ENCODE measurements around the gene RAB37. TPM values are rescaled to one million over a fixed set of nuclear protein-coding genes. Genes with fewer than 3 reads are reported as not detected.

Gene RAB37
- total and polyA plus RNA-seq, 9 of the 15 experiments (the other 6 are each of a cell fraction or from before 2014, with no cell fraction given), result 0.03 to 0.27 (median 0.11) TPM; not detected in 4

- TF ChIP-seq MAFK (IDR thresholded peaks at IDR 0.05; ENCODE audit: low read length) (no peak), TCFL5 (CRISPR knock-in tag; conservative IDR thresholded peaks at IDR 0.05) (no peak), DNMT1 (IDR thresholded peaks at IDR 0.05) (no peak), ZNF324 (CRISPR knock-in tag; IDR thresholded peaks at IDR 0.05) (no peak), NELFE (IDR thresholded peaks at IDR 0.05; ENCODE audit: insufficient read depth, insufficient read length) (no peak), BMI1 (IDR thresholded peaks at IDR 0.05; ENCODE audit: low read length) (no peak), HMGXB4 (CRISPR knock-in tag; IDR thresholded peaks at IDR 0.05) (no peak), ASH1L (IDR thresholded peaks at IDR 0.05; ENCODE audit: borderline replicate concordance, low read depth, partially characterized antibody) (no peak), ZNF143 (CRISPR knock-in tag; IDR thresholded peaks at IDR 0.05) (no peak), RBM14 (IDR thresholded peaks at IDR 0.05; ENCODE audit: borderline replicate concordance, insufficient read depth, low read depth, low read length) (no peak), PHB2 (IDR thresholded peaks at IDR 0.05; ENCODE audit: low read depth) (no peak), RAD21 (CRISPR knock-in tag; conservative IDR thresholded peaks at IDR 0.05 in 1 of 2, IDR thresholded peaks at IDR 0.05 in 1 of 2) (peak; percentile 96 to 100)
- TF ChIP-seq, protein P1, sequence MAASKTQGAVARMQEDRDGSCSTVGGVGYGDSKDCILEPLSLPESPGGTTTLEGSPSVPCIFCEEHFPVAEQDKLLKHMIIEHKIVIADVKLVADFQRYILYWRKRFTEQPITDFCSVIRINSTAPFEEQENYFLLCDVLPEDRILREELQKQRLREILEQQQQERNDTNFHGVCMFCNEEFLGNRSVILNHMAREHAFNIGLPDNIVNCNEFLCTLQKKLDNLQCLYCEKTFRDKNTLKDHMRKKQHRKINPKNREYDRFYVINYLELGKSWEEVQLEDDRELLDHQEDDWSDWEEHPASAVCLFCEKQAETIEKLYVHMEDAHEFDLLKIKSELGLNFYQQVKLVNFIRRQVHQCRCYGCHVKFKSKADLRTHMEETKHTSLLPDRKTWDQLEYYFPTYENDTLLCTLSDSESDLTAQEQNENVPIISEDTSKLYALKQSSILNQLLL (CRISPR knock-in tag; IDR thresholded peaks at IDR 0.05; ENCODE audit: borderline replicate concordance), result no peak
- TF ChIP-seq, protein P2, sequence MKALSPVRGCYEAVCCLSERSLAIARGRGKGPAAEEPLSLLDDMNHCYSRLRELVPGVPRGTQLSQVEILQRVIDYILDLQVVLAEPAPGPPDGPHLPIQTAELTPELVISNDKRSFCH (CRISPR knock-in tag; IDR thresholded peaks at IDR 0.05), result no peak
- TF ChIP-seq, protein P2 (tag; IDR thresholded peaks at IDR 0.05), result no peak
- TF ChIP-seq, protein P3, sequence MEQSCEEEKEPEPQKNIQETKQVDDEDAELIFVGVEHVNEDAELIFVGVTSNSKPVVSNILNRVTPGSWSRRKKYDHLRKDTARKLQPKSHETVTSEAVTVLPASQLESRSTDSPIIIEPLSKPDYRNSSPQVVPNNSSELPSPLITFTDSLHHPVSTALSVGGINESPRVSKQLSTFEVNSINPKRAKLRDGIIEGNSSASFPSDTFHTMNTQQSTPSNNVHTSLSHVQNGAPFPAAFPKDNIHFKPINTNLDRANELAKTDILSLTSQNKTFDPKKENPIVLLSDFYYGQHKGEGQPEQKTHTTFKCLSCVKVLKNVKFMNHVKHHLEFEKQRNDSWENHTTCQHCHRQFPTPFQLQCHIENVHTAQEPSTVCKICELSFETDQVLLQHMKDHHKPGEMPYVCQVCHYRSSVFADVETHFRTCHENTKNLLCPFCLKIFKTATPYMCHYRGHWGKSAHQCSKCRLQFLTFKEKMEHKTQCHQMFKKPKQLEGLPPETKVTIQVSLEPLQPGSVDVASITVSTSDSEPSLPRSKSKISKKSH (CRISPR knock-in tag; IDR thresholded peaks at IDR 0.05), result no peak
- TF ChIP-seq, protein P4, sequence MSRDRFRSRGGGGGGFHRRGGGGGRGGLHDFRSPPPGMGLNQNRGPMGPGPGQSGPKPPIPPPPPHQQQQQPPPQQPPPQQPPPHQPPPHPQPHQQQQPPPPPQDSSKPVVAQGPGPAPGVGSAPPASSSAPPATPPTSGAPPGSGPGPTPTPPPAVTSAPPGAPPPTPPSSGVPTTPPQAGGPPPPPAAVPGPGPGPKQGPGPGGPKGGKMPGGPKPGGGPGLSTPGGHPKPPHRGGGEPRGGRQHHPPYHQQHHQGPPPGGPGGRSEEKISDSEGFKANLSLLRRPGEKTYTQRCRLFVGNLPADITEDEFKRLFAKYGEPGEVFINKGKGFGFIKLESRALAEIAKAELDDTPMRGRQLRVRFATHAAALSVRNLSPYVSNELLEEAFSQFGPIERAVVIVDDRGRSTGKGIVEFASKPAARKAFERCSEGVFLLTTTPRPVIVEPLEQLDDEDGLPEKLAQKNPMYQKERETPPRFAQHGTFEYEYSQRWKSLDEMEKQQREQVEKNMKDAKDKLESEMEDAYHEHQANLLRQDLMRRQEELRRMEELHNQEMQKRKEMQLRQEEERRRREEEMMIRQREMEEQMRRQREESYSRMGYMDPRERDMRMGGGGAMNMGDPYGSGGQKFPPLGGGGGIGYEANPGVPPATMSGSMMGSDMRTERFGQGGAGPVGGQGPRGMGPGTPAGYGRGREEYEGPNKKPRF (IDR thresholded peaks at IDR 0.05; ENCODE audit: low read depth, low read length), result no peak
Observed at GRCh38 chr17:74744714-74745547, 7.9 kb downstream of the RAB37 start (continued).

All from K562 (cell line).